ENCODE data around the gene PYROXD2.

PYROXD2 gene

GRCh38 chr10:98410135-98410743 lies 4.7 kb downstream of the PYROXD2 start:
- ATAC-seq: no peak
- TF ChIP-seq SNAI2 (CRISPR knock-in tag; IDR thresholded peaks at IDR 0.05) (no peak), RARB (CRISPR knock-in tag; IDR thresholded peaks at IDR 0.05) (no peak), ZFP30 (CRISPR knock-in tag; IDR thresholded peaks at IDR 0.05) (no peak), ZNF565 (CRISPR knock-in tag; conservative IDR thresholded peaks at IDR 0.05; ENCODE audit: low read depth) (no peak), GLIS3 (CRISPR knock-in tag; IDR thresholded peaks at IDR 0.05) (no peak), CREB5 (CRISPR knock-in tag; IDR thresholded peaks at IDR 0.05; ENCODE audit: low read depth) (no peak), ZNF8 (CRISPR knock-in tag; IDR thresholded peaks at IDR 0.05) (no peak), CSDC2 (CRISPR knock-in tag; IDR thresholded peaks at IDR 0.05) (no peak)

GRCh38 chr10:98408799-98409198 lies 6.2 kb downstream of the PYROXD2 start:
- TF ChIP-seq CREB5 (CRISPR knock-in tag; IDR thresholded peaks at IDR 0.05; ENCODE audit: low read depth) (no peak), ZNF565 (CRISPR knock-in tag; conservative IDR thresholded peaks at IDR 0.05; ENCODE audit: low read depth) (no peak), ZFP3 (CRISPR knock-in tag; IDR thresholded peaks at IDR 0.05) (no peak), GLIS3 (CRISPR knock-in tag; IDR thresholded peaks at IDR 0.05) (no peak), POU6F1 (CRISPR knock-in tag; IDR thresholded peaks at IDR 0.05; ENCODE audit: borderline replicate concordance, low read depth) (no peak), ZNF70 (CRISPR knock-in tag; IDR thresholded peaks at IDR 0.05) (no peak), ESRRG (CRISPR knock-in tag; IDR thresholded peaks at IDR 0.05) (no peak), TSHZ2 (CRISPR knock-in tag; IDR thresholded peaks at IDR 0.05) (no peak), ZNF8 (CRISPR knock-in tag; IDR thresholded peaks at IDR 0.05) (no peak), ZC3H10 (CRISPR knock-in tag; IDR thresholded peaks at IDR 0.05) (no peak), BACH2 (CRISPR knock-in tag; IDR thresholded peaks at IDR 0.05; ENCODE audit: borderline replicate concordance) (no peak), CSDC2 (CRISPR knock-in tag; IDR thresholded peaks at IDR 0.05) (no peak)
- ATAC-seq: no peak

GRCh38 chr10:98407744-98408241 lies 7.2 kb downstream of the PYROXD2 start:
- TF ChIP-seq TCF4 (CRISPR knock-in tag; IDR thresholded peaks at IDR 0.05; ENCODE audit: borderline replicate concordance): no peak
- TF ChIP-seq ISL1 (CRISPR knock-in tag; IDR thresholded peaks at IDR 0.05): no peak
- TF ChIP-seq BACH2 (CRISPR knock-in tag; IDR thresholded peaks at IDR 0.05; ENCODE audit: borderline replicate concordance): no peak
- no peak for TF ChIP-seq SNAI2 (CRISPR knock-in tag; IDR thresholded peaks at IDR 0.05)
- TF ChIP-seq ZFP30 (CRISPR knock-in tag; IDR thresholded peaks at IDR 0.05): no peak
- no peak for TF ChIP-seq RARB (CRISPR knock-in tag; IDR thresholded peaks at IDR 0.05)
- TF ChIP-seq PPARA (CRISPR knock-in tag; IDR thresholded peaks at IDR 0.05; ENCODE audit: borderline replicate concordance): no peak
- no peak for TF ChIP-seq ZC3H10 (CRISPR knock-in tag; IDR thresholded peaks at IDR 0.05)
- no peak for TF ChIP-seq GLIS3 (CRISPR knock-in tag; IDR thresholded peaks at IDR 0.05)
- TF ChIP-seq POU6F1 (CRISPR knock-in tag; IDR thresholded peaks at IDR 0.05; ENCODE audit: borderline replicate concordance, low read depth): no peak
- no peak for TF ChIP-seq TOX (CRISPR knock-in tag; IDR thresholded peaks at IDR 0.05; ENCODE audit: borderline replicate concordance)
- no peak for TF ChIP-seq ESRRG (CRISPR knock-in tag; IDR thresholded peaks at IDR 0.05)
- no peak for TF ChIP-seq CSRNP3 (CRISPR knock-in tag; IDR thresholded peaks at IDR 0.05)
- no peak for TF ChIP-seq PATZ1 (CRISPR knock-in tag; IDR thresholded peaks at IDR 0.05; ENCODE audit: borderline replicate concordance)
- no peak for TF ChIP-seq ARNTL (CRISPR knock-in tag; IDR thresholded peaks at IDR 0.05; ENCODE audit: borderline replicate concordance, low read depth)
- no peak for ATAC-seq

All from SK-N-SH treated with all-trans-retinoic acid at 6 μM for 48 hours (cell line).